H1 (cell line): ENCODE measurements around the gene KLF4. TPM values are rescaled to one million over a fixed set of nuclear protein-coding genes. Genes with fewer than 3 reads are reported as not detected.

Experiments used
- CTCF ChIA-PET: fragments of 300-600 bp; sonication (Branson Sonifier 250); formaldehyde crosslinking; loops from one replicate; lab custom pipeline; 2021; ENCODE audit not compliant: partially characterized antibody; lab: Charles Lee
- POLR2A ChIA-PET: fragments of 300-600 bp; sonication (Branson Sonifier 250); formaldehyde crosslinking; loops from one replicate; lab custom pipeline; 2021; ENCODE audit warnings: inconsistent platforms; ENCODE audit not compliant: partially characterized antibody; lab: Charles Lee
- DNase-seq, 2 experiments: peaks; one replicate each; pipeline versions ENCODE4 v3.0.0 to v3.0.0-alpha.2; 2010 to 2022; ENCODE audit warnings: low spot score in 2 of 2, low read depth in 1 of 2, mixed read lengths in 1 of 2
- FAIRE-seq: peaks from 2 replicates; lab custom pipeline; 2011; peaks lifted over from hg19 to GRCh38; lab: Jason Lieb, UNC
- H2AFZ ChIP-seq: 2 replicates; pipeline ENCODE4 v1.8.1; 2012; ENCODE audit warnings: low read length, inconsistent platforms
- H2AK5ac ChIP-seq: 2 replicates; pipeline ENCODE4 v1.6.1; 2013; ENCODE audit warnings: low read depth, low read length
- H2BK120ac ChIP-seq: replicated peaks from 2 replicates; pipeline ENCODE3; 2013; ENCODE audit warnings: low read depth, low read length, inconsistent platforms
- H2BK12ac ChIP-seq: 2 replicates; pipeline ENCODE4 v1.6.1; 2013; ENCODE audit warnings: low read depth, low read length
- H2BK15ac ChIP-seq: 2 replicates; pipeline ENCODE4 v1.6.1; 2013; ENCODE audit warnings: low read length
- H2BK20ac ChIP-seq: 2 replicates; pipeline ENCODE4 v1.6.1; 2013; ENCODE audit warnings: low read length
- H2BK5ac ChIP-seq: 2 replicates; pipeline ENCODE4 v1.6.1; 2013; ENCODE audit warnings: low read depth, low read length
- H3K14ac ChIP-seq: 2 replicates; pipeline ENCODE4 v1.6.1; 2013; ENCODE audit warnings: inconsistent platforms; ENCODE audit not compliant: insufficient read length
- H3K18ac ChIP-seq: 2 replicates; pipeline ENCODE4 v1.6.1; 2013; ENCODE audit warnings: low read length; ENCODE audit errors: extremely low read depth
- H3K23ac ChIP-seq: 2 replicates; pipeline ENCODE4 v1.6.1; 2013; ENCODE audit warnings: inconsistent platforms; ENCODE audit not compliant: insufficient read length
- H3K23me2 ChIP-seq: 2 replicates; pipeline ENCODE4 v1.6.1; 2013; ENCODE audit warnings: low read depth, low read length
- H3K27ac ChIP-seq: 2 replicates; pipeline ENCODE4 v1.6.1; 2011; ENCODE audit warnings: low read depth, low read length, inconsistent platforms
- H3K27me3 ChIP-seq, 4 experiments: replicated peaks in 1 of 4; 1 replicate in 1 of 4; 2 replicates in 3 of 4; pipeline versions ENCODE4 v1.6.1 to v1.8.1; 2011 to 2013; ENCODE audit warnings: low read length in 3 of 4, mild to moderate bottlenecking in 3 of 4, inconsistent platforms in 2 of 4, mixed read lengths in 2 of 4, moderate library complexity in 1 of 4; ENCODE audit not compliant: control insufficient read depth in 3 of 4, insufficient read depth in 3 of 4; ENCODE audit errors: extremely low read depth in 1 of 4
- H3K36me3 ChIP-seq, 4 experiments: 2 replicates each; pipeline versions ENCODE4 v1.6.1 to v1.8.1; 2011 to 2013; ENCODE audit warnings: mild to moderate bottlenecking in 4 of 4, low read length in 3 of 4, moderate library complexity in 2 of 4, control low read depth in 1 of 4, inconsistent platforms in 1 of 4; ENCODE audit not compliant: insufficient read depth in 4 of 4, control insufficient read depth in 2 of 4
- H3K4ac ChIP-seq: replicated peaks from 2 replicates; pipeline ENCODE3; 2013; ENCODE audit warnings: low read length, low read depth, mixed read lengths, inconsistent platforms; ENCODE audit not compliant: insufficient read length
- H3K4me1 ChIP-seq, 4 experiments: replicated peaks in 1 of 4; 1 replicate in 1 of 4; 2 replicates in 3 of 4; pipeline versions ENCODE4 v1.6.1 to v1.8.1; 2011 to 2013; ENCODE audit warnings: low read length in 3 of 4, inconsistent platforms in 2 of 4, mixed read lengths in 1 of 4; ENCODE audit not compliant: insufficient read depth in 4 of 4, control insufficient read depth in 3 of 4
- H3K4me2 ChIP-seq, 2 experiments: 2 replicates each; pipeline versions ENCODE4 v1.6.1 to v1.8.1; 2011 to 2013; ENCODE audit warnings: low read depth in 2 of 2, low read length in 2 of 2, control low read depth in 1 of 2, inconsistent platforms in 1 of 2, mild to moderate bottlenecking in 1 of 2; ENCODE audit not compliant: insufficient read depth in 1 of 2
- H3K4me3 ChIP-seq, 4 experiments: fragments of 200-600, 300-600 bp in 1 of 4; sonication (generic), shearing (Covaris generic), sonication (Bioruptor Twin) in 1 of 4; 2 replicates each; pipeline versions ENCODE4 v1.5.1 to v1.8.1; 2011 to 2016; ENCODE audit warnings: low read length in 4 of 4, low read depth in 3 of 4, control low read depth in 2 of 4, inconsistent platforms in 2 of 4, mild to moderate bottlenecking in 2 of 4, mixed read lengths in 1 of 4, moderate library complexity in 1 of 4; ENCODE audit not compliant: insufficient read depth in 2 of 4; ENCODE audit errors: extremely low read depth in 1 of 4
- H3K56ac ChIP-seq: replicated peaks from 2 replicates; pipeline ENCODE3; 2013; ENCODE audit warnings: low read depth, mild to moderate bottlenecking, mixed read lengths, low read length, inconsistent platforms; ENCODE audit not compliant: insufficient read length
- H3K79me1 ChIP-seq: 2 replicates; pipeline ENCODE4 v1.6.1; 2013; ENCODE audit warnings: low read depth, low read length, control low read depth
- H3K79me2 ChIP-seq, 2 experiments: 2 replicates each; pipeline versions ENCODE4 v1.6.1 to v1.8.1; 2012 to 2013; ENCODE audit warnings: low read length in 2 of 2, mild to moderate bottlenecking in 2 of 2, inconsistent platforms in 1 of 2; ENCODE audit not compliant: insufficient read depth in 2 of 2, control insufficient read depth in 1 of 2
- H3K9ac ChIP-seq, 4 experiments: replicated peaks in 1 of 4; 1 replicate in 1 of 4; 2 replicates in 3 of 4; pipeline versions ENCODE4 v1.6.1 to v1.8.1; 2011 to 2013; ENCODE audit warnings: low read depth in 3 of 4, low read length in 3 of 4, control low read depth in 2 of 4, mild to moderate bottlenecking in 2 of 4, moderate library complexity in 2 of 4, inconsistent platforms in 1 of 4; ENCODE audit errors: extremely low read depth in 1 of 4
- H3K9me3 ChIP-seq, 2 experiments: 2 replicates each; pipeline versions ENCODE4 v1.6.1 to v1.8.1; 2012 to 2013; ENCODE audit warnings: mild to moderate bottlenecking in 2 of 2, moderate library complexity in 2 of 2, control low read depth in 1 of 2, inconsistent platforms in 1 of 2, low read depth in 1 of 2, low read length in 1 of 2, mixed read lengths in 1 of 2; ENCODE audit not compliant: insufficient read depth in 2 of 2
- H4K20me1 ChIP-seq, 2 experiments: replicated peaks in 1 of 2; 2 replicates each; pipeline versions ENCODE3 to v1.8.1; 2011 to 2013; ENCODE audit warnings: inconsistent platforms in 2 of 2, low read length in 2 of 2, mild to moderate bottlenecking in 1 of 2; ENCODE audit not compliant: insufficient read depth in 2 of 2, control insufficient read depth in 1 of 2
- H4K5ac ChIP-seq: 2 replicates; pipeline ENCODE4 v1.6.1; 2013; ENCODE audit warnings: low read length, low read depth, mixed read lengths, inconsistent platforms; ENCODE audit not compliant: insufficient read length
- H4K8ac ChIP-seq: 2 replicates; pipeline ENCODE4 v1.8.0; 2013; ENCODE audit warnings: mild to moderate bottlenecking, moderate library complexity, low read length, inconsistent platforms; ENCODE audit not compliant: insufficient read depth; ENCODE audit errors: extremely low read depth
- H4K91ac ChIP-seq: replicated peaks from 2 replicates; pipeline ENCODE3; 2013; ENCODE audit warnings: low read length, mixed read lengths, inconsistent platforms; ENCODE audit not compliant: insufficient read length
- BRCA1 ChIP-seq: IDR thresholded peaks from 2 replicates; pipeline ENCODE4 v1.6.1; 2012; ENCODE audit warnings: low read depth, low read length, improper control_type of control experiment
- CHD1 ChIP-seq: IDR thresholded peaks from 2 replicates; pipeline ENCODE4 v1.6.1; 2012; ENCODE audit warnings: low read depth, low read length, improper control_type of control experiment
- CTCF ChIP-seq, 3 experiments: IDR thresholded peaks; 1 replicate in 2 of 3; 2 replicates in 1 of 3; pipeline versions ENCODE4 v1.5.1 to v1.6.1; 2011; ENCODE audit warnings: low read length in 3 of 3, mild to moderate bottlenecking in 3 of 3, inconsistent platforms in 2 of 3, low read depth in 1 of 3, moderate library complexity in 1 of 3; ENCODE audit not compliant: insufficient read depth in 1 of 3; ENCODE audit errors: control extremely low read depth in 1 of 3
- GABPA ChIP-seq: IDR thresholded peaks from 2 replicates; pipeline ENCODE4 v1.6.1; 2011; ENCODE audit warnings: mild to moderate bottlenecking, low read length, moderate library complexity, borderline replicate concordance; ENCODE audit not compliant: insufficient read depth
- NANOG ChIP-seq: IDR thresholded peaks from 2 replicates; pipeline ENCODE4 v1.6.1; 2011; ENCODE audit warnings: low read length, low read depth, mild to moderate bottlenecking, inconsistent platforms; ENCODE audit not compliant: insufficient read depth, poor library complexity, severe bottlenecking
- POU5F1 ChIP-seq: IDR thresholded peaks from 2 replicates; pipeline ENCODE4 v1.6.1; 2011; ENCODE audit warnings: low read depth, mild to moderate bottlenecking, low read length, moderate library complexity
- RXRA ChIP-seq: IDR thresholded peaks from 2 replicates; pipeline ENCODE4 v1.6.1; 2011; ENCODE audit warnings: low read depth, mild to moderate bottlenecking, low read length, moderate library complexity; ENCODE audit not compliant: insufficient read depth
- SAP30 ChIP-seq: fragments of 300-600 bp; sonication (generic); IDR thresholded peaks from 2 replicates; pipeline ENCODE4 v1.7.1; 2012; ENCODE audit warnings: low read length, moderate library complexity, mild to moderate bottlenecking, inconsistent platforms; ENCODE audit not compliant: insufficient read depth, insufficient replicate concordance
- TAF1 ChIP-seq: IDR thresholded peaks from 2 replicates; pipeline ENCODE4 v1.6.1; 2011; ENCODE audit warnings: mild to moderate bottlenecking, low read depth, low read length
- WGBS, 2 experiments: shearing (Covaris generic) in 1 of 2; methylation state at CpG; one replicate each; pipeline versions ENCODE4 v1.1.6 to v1.1.7; 2013 to 2015; ENCODE audit warnings: low lambda C conversion rate in 2 of 2, mixed read lengths in 2 of 2, inconsistent platforms in 1 of 2, low coverage in 1 of 2, missing lambda C conversion rate in 1 of 2; ENCODE audit not compliant: insufficient replicate concordance in 2 of 2, insufficient coverage in 1 of 2, insufficient read length in 1 of 2; ENCODE audit errors: extremely low coverage in 1 of 2, missing lambda C conversion rate in 1 of 2; 5-methylcytosine and 5-hydroxymethylcytosine counted together
- polyA plus RNA-seq, 7 experiments: library from polyadenylated mRNA; depleted of rRNA in 3 of 7; stranded (reverse) in 5 of 7; unstranded in 2 of 7; fragments of >200 nt in 5 of 7; fragments of 200-250 nt in 2 of 7; gene quantifications; 1 replicate in 5 of 7; 2 replicates in 1 of 7; 4 replicates in 1 of 7; pipeline versions ENCODE4 v1.2.1 to v1.2.3, GENCODE V29; 2011 to 2013; ENCODE audit warnings: missing spikeins in 2 of 7, mixed read lengths in 2 of 7
- total RNA-seq: library from RNA; stranded (reverse); fragmentation: NEBNext Ultra II Directional; extraction: Animal tissue kit (Norgen Biotek cat#: 25700); gene quantifications from 2 replicates; pipeline ENCODE4 v1.2.1, GENCODE V29; 2021

KLF4 gene
- total and polyA plus RNA-seq, 2 of the 8 experiments (the other 6 are each of a cell fraction or from before 2014, with no cell fraction given), result 0.77 to 2.8 TPM

DNA sequence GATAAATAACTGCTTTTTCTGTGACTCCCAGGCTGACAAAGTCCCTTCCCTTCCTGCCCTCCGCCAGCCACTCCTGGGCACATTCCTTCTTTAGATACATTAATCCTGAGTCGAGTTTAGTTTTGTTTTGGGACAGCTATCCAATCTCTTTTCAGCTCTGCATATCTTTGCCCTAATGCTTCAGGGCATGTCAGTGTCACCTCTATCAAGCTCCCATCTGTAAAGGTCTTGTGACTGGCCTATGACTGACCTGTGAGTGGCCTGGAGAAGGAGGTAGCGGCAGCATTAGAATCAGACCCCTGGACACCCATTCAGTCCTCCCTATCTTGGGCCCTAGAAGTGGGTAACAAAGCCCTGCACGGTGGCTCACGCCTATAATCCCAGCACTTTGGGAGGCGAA, 34.0 kb upstream of the KLF4 start:
- no peak for FAIRE-seq
- Histone ChIP-seq H4K20me1 (no peaks in the 10 kb centered on the region), H2BK12ac (no peak overlapping the region), H3K36me3 (no peaks in the 10 kb centered on the region), H3K79me1 (no peaks in the 10 kb centered on the region), H3K9me3 (no peaks in the 10 kb centered on the region), H2BK15ac (no peak overlapping the region), H2BK20ac (no peak overlapping the region), H4K8ac (no peak overlapping the region), H2BK120ac (no peak overlapping the region), H3K4me1 (no peaks in the 10 kb centered on the region), H3K27me3 (no peaks in the 10 kb centered on the region), H2BK5ac (no peak overlapping the region), H2AK5ac (no peak overlapping the region), H3K4me2 (no peak overlapping the region), H4K91ac (no peak overlapping the region), H3K4ac (no peak overlapping the region), H4K5ac (no peak overlapping the region), H3K4me3 (no peak overlapping the region), H3K23ac (no peak overlapping the region), H3K18ac (no peak overlapping the region), H3K79me2 (no peaks in the 10 kb centered on the region), H3K27ac (no peak overlapping the region), H3K9ac (no peak overlapping the region), H3K14ac (no peak overlapping the region), H3K56ac (no peak overlapping the region), H3K23me2 (no peaks in the 10 kb centered on the region), H2AFZ (no peak overlapping the region)
- WGBS, 2 experiments, result 97% methylated on average over 6 of the region's 6 CpGs; no CpG with 5 or more reads in 1 of the 2 experiments
- no peak for DNase-seq
- ChIA-PET CTCF (interaction anchor here (0.6 to 2.5 kb wide), 2 partner anchors 11 to 37 kb away, joined by 3 to 6 read pairs; no protein-coding TSS in a partner anchor), POLR2A (no interaction called here)
- no peak for TF ChIP-seq NANOG
- no peak for TF ChIP-seq SAP30
- no peak for TF ChIP-seq RXRA
- TF ChIP-seq CTCF (IDR thresholded peaks at IDR 0.05; ENCODE audit: control extremely low read depth in 1 of 3, insufficient read depth in 1 of 3, low read depth in 1 of 3, low read length in 3 of 3), result no peak
- no peak for TF ChIP-seq BRCA1
- TF ChIP-seq CHD1, result no peak
- no peak for TF ChIP-seq TAF1
- no peak for TF ChIP-seq GABPA
- TF ChIP-seq POU5F1, result no peak
